PC-9 (cell line): ENCODE results near the gene LUC7L3. TPM values are rescaled to one million over a fixed set of nuclear protein-coding genes. Genes with fewer than 3 reads are reported as not detected.

Experiments used
- BruUV-seq: library from RNA; stranded (reverse); fragments of 400-500 nt; replicated peaks from 2 replicates; lab custom pipeline; 2021; lab: Mats Ljungman, UMichigan
- CTCF ChIA-PET: fragments of 300-600 bp; sonication (Branson Sonifier 250); formaldehyde crosslinking; loops from one replicate; lab custom pipeline; 2022; ENCODE audit warnings: antibody characterized with exemption; lab: Charles Lee
- POLR2A ChIA-PET: fragments of 300-600 bp; sonication (Branson Sonifier 250); formaldehyde crosslinking; loops from one replicate; lab custom pipeline; 2022; ENCODE audit warnings: antibody characterized with exemption; ENCODE audit not compliant: unreplicated experiment; lab: Charles Lee
- DNase-seq, 2 experiments: peaks; one replicate each; pipeline versions ENCODE4 v3.0.0 to v3.0.0-alpha.2; 2015 to 2022; ENCODE audit warnings: mixed read lengths in 1 of 2
- H2AFZ ChIP-seq: fragments of 200-600 bp; sonication (generic); 2 replicates; pipeline ENCODE4 v1.8.1; 2017; ENCODE audit warnings: antibody characterized with exemption
- H3F3A ChIP-seq: fragments of 200-600 bp; sonication (generic); 2 replicates; pipeline ENCODE4 v1.8.1; 2017; ENCODE audit warnings: antibody characterized with exemption, mild to moderate bottlenecking, low read depth; ENCODE audit not compliant: insufficient read depth
- H3K27ac ChIP-seq: fragments of 200-600 bp; sonication (generic); 2 replicates; pipeline ENCODE4 v1.6.1; 2016; ENCODE audit warnings: mixed run types
- H3K27me3 ChIP-seq: fragments of 200-600 bp; sonication (generic); 2 replicates; pipeline ENCODE4 v1.6.1; 2016; ENCODE audit warnings: low read depth, mixed run types; ENCODE audit not compliant: insufficient read depth
- H3K36me3 ChIP-seq: fragments of 200-600 bp; sonication (generic); 2 replicates; pipeline ENCODE4 v1.6.1; 2016; ENCODE audit warnings: low read depth, mixed run types
- H3K4me1 ChIP-seq: fragments of 200-600 bp; sonication (generic); replicated peaks from 2 replicates; pipeline ENCODE4 v1.6.1; 2016; ENCODE audit warnings: mixed run types; ENCODE audit not compliant: insufficient read depth
- H3K4me2 ChIP-seq: fragments of 200-600 bp; sonication (generic); 2 replicates; pipeline ENCODE4 v1.6.1; 2017; ENCODE audit warnings: mixed run types
- H3K4me3 ChIP-seq: fragments of 200-600 bp; sonication (generic); 2 replicates; pipeline ENCODE4 v1.6.1; 2016; ENCODE audit warnings: mixed run types
- H3K79me2 ChIP-seq: fragments of 200-600 bp; sonication (generic); 2 replicates; pipeline ENCODE4 v1.6.1; 2017; ENCODE audit warnings: low read depth, mixed run types
- H3K9me2 ChIP-seq: fragments of 200-600 bp; sonication (generic); 2 replicates; pipeline ENCODE4 v1.8.1; 2017; ENCODE audit warnings: mild to moderate bottlenecking; ENCODE audit not compliant: insufficient read depth
- H3K9me3 ChIP-seq: fragments of 200-600 bp; sonication (generic); 2 replicates; pipeline ENCODE4 v1.8.1; 2016; ENCODE audit warnings: low read depth; ENCODE audit not compliant: insufficient read depth
- H4K20me1 ChIP-seq: fragments of 200-600 bp; sonication (generic); 2 replicates; pipeline ENCODE4 v1.8.1; 2017; ENCODE audit not compliant: insufficient read depth
- EZH2 ChIP-seq: fragments of 200-600 bp; sonication (generic); IDR thresholded peaks from 2 replicates; pipeline ENCODE4 v1.8.0; 2017; ENCODE audit warnings: antibody characterized with exemption, low read depth
- intact Hi-C: fragments of 100-400 bp; cut with micrococcal nuclease; formaldehyde crosslinking; loops from one replicate; pipeline ENCODE4 v1.10.0; 2022; ENCODE audit not compliant: unreplicated experiment
- total RNA-seq: library from RNA; stranded (reverse); gene quantifications from 2 replicates; pipeline ENCODE4 v1.2.3, GENCODE V29; 2021
- TF ChIP-seq, protein P1 (sequence below): fragments of 200-600 bp; sonication (generic); conservative IDR thresholded peaks from 2 replicates; pipeline ENCODE4 v1.6.1; 2017; ENCODE audit warnings: mixed run types, antibody characterized with exemption, mild to moderate bottlenecking, moderate library complexity

Gene LUC7L3
- total RNA-seq, 1 experiment from 2014 or later = 147 TPM

DNA sequence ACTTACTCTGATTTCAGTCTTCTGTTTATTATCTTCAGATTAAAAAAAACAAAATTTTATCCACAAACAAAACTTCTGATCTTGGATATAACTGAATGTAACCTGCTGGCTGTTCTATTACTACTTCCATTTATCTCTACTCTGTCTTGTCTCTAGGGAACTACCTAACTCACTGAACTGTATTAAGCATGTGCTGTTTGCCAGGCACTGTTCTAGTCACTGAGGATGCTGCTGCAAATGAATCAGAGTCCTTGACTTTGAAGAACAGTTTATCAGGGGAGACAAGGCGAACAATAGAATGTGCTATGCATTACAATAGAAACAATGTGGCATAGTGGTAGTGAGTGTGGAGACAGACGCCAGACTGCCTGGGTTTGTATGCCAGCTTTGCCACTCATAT is 9.4 kb upstream of the LUC7L3 start:
- DNase-seq = no peak
- Histone ChIP-seq H3K36me3 (no peaks in the 10 kb centered on the region), H3K4me1 (peaks cover 26% of the 10 kb centered on the region), H3F3A (peaks cover 16% of the 10 kb centered on the region), H3K4me2 (no peak overlapping the region), H3K27me3 (no peaks in the 10 kb centered on the region), H2AFZ (no peak overlapping the region), H3K9me2 (no peaks in the 10 kb centered on the region), H4K20me1 (peaks cover 4% of the 10 kb centered on the region; the same call in 1 of the 2 replicates), H3K9me3 (no peaks in the 10 kb centered on the region), H3K79me2 (peaks cover 48% of the 10 kb centered on the region), H3K4me3 (no peak overlapping the region), H3K27ac (no peak overlapping the region)
- CTCF ChIA-PET = no interaction called here
- TF ChIP-seq, protein P1, sequence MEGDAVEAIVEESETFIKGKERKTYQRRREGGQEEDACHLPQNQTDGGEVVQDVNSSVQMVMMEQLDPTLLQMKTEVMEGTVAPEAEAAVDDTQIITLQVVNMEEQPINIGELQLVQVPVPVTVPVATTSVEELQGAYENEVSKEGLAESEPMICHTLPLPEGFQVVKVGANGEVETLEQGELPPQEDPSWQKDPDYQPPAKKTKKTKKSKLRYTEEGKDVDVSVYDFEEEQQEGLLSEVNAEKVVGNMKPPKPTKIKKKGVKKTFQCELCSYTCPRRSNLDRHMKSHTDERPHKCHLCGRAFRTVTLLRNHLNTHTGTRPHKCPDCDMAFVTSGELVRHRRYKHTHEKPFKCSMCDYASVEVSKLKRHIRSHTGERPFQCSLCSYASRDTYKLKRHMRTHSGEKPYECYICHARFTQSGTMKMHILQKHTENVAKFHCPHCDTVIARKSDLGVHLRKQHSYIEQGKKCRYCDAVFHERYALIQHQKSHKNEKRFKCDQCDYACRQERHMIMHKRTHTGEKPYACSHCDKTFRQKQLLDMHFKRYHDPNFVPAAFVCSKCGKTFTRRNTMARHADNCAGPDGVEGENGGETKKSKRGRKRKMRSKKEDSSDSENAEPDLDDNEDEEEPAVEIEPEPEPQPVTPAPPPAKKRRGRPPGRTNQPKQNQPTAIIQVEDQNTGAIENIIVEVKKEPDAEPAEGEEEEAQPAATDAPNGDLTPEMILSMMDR = no peak
- no peak for TF ChIP-seq EZH2
- POLR2A ChIA-PET = no interaction called here
- BruUV-seq = no TSS peak
- intact Hi-C loops = no loop called here

DNA sequence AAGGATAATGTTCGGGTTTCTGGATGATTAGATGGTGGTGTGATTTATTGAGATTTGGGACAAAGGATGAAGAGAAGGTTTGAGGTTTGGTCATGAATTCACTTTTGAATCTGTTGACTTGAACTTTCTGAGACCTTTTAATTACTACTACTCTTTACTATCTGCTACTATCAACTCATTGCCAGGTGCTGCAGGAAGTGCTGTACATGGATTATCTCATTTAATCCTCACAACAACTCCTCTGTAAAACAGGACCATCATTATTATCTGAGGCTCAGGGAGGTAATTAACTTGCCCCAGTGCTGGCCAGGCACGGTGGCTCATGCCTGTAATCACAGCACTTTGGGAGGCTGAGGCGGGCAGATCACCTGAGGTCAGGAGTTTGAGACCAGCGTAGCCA is 8.8 kb upstream of the LUC7L3 start:
- no TSS peak for BruUV-seq
- H3K4me1 ChIP-seq = peaks cover 30% of the 10 kb centered on the region
- H3K4me3 ChIP-seq = no peak overlapping the region
- no peak overlapping the region for H3K4me2 ChIP-seq
- TF ChIP-seq EZH2 = no peak
- TF ChIP-seq, protein P1 = no peak
- H3K79me2 ChIP-seq = peaks cover 42% of the 10 kb centered on the region
- ChIA-PET CTCF (no interaction called here), POLR2A (no interaction called here)
- peaks cover 22% of the 10 kb centered on the region for H3F3A ChIP-seq
- H3K27ac ChIP-seq = no peak overlapping the region
- no peaks in the 10 kb centered on the region for H3K9me3 ChIP-seq
- intact Hi-C loops = no loop called here
- DNase-seq = no peak
- H3K9me2 ChIP-seq = no peaks in the 10 kb centered on the region
- H3K36me3 ChIP-seq = no peaks in the 10 kb centered on the region
- H3K27me3 ChIP-seq = no peaks in the 10 kb centered on the region
- H4K20me1 ChIP-seq = no peaks in the 10 kb centered on the region
- no peak overlapping the region for H2AFZ ChIP-seq

DNA sequence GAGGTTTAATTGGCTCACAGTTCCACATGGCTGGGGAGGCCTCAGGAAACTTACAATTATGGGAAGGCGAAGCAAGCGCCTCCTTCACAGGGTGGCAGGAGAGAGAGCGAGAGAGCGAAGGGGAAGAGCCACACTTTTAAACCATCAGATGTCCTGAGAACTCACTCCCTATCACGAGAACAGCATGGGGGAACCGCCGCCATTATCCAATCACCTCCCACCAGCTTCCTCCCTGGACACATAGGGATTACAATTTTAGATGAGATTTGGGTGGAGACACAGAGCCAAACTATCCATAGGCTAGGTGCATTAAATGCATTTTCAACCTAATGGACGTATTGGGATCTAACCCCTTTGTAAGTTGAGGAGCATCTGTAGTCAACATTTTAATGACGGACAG is 6.8 kb upstream of the LUC7L3 start:
- no peak overlapping the region for H3K27ac ChIP-seq
- no peak overlapping the region for H2AFZ ChIP-seq
- H3F3A ChIP-seq = peaks cover 34% of the 10 kb centered on the region
- no peaks in the 10 kb centered on the region for H3K9me2 ChIP-seq
- H3K79me2 ChIP-seq = peaks cover 24% of the 10 kb centered on the region
- H3K4me1 ChIP-seq = peaks cover 41% of the 10 kb centered on the region
- no peak for DNase-seq
- H3K9me3 ChIP-seq = no peaks in the 10 kb centered on the region
- no peaks in the 10 kb centered on the region for H3K36me3 ChIP-seq
- intact Hi-C loops = no loop called here
- H4K20me1 ChIP-seq = no peaks in the 10 kb centered on the region
- CTCF ChIA-PET = interaction anchor here (0.6 kb wide), 1 partner anchor 152 kb away, joined by 4 read pairs; no protein-coding TSS in a partner anchor
- H3K27me3 ChIP-seq = no peaks in the 10 kb centered on the region
- POLR2A ChIA-PET = interaction anchor here (0.6 kb wide), 1 partner anchor 368 kb away, joined by 26 read pairs; no protein-coding TSS in a partner anchor
- no TSS peak for BruUV-seq
- no peak for TF ChIP-seq EZH2
- TF ChIP-seq, protein P1 = no peak
- no peak overlapping the region for H3K4me3 ChIP-seq
- no peak overlapping the region for H3K4me2 ChIP-seq
